Stimulated activated CD8-positive, alpha-beta memory T cell treated with anti-CD3 and anti-CD28 coated beads, Interleukin-4, amount 100 ng/mL, for 4 hours (primary cell): Measurements from ENCODE around the gene MBD3L4.
"Not testable (repeated sequence)": the region's sequence is repeated elsewhere in the genome, so short reads cannot be mapped to it uniquely, and the experiment has no call there.

Experiments
- DNase-seq, 2 donors: peaks; one replicate each; pipeline ENCODE4 v3.0.0-alpha.2; 2020; ENCODE audit warnings: low read depth in 2 of 2, low spot score in 1 of 2

Gene MBD3L4

GRCh38 chr19:7040079-7040478 lies at the start of gene MBD3L4:
Gene MBD3L4 (minus strand): TSS chr19:7040179. CDS start chr19:7040144, 35 bp downstream.
- DNase-seq, result not testable (repeated sequence)

GRCh38 chr19:7088999-7089398 lies 49.0 kb upstream of the MBD3L4 start:
- no peak for DNase-seq

GRCh38 chr19:7083076-7083956 lies 43.3 kb upstream of the MBD3L4 start:
- no peak for DNase-seq

- DNase-seq, result no peak
Observed at GRCh38 chr19:7078008-7078407, 38.0 kb upstream of the MBD3L4 start.

GRCh38 chr19:7076151-7076550 lies 36.2 kb upstream of the MBD3L4 start:
- DNase-seq, result no peak

- no peak for DNase-seq
Observed at GRCh38 chr19:7074705-7075282, 34.8 kb upstream of the MBD3L4 start.

- no peak for DNase-seq
Observed at GRCh38 chr19:7072541-7072940, 32.6 kb upstream of the MBD3L4 start.

GRCh38 chr19:7069904-7070226 lies 29.9 kb upstream of the MBD3L4 start:
- DNase-seq, result no peak

GRCh38 chr19:7069042-7069903 lies 29.3 kb upstream of the MBD3L4 start, which contains the start of gene ZNF557:
Gene ZNF557 (plus strand): TSS chr19:7069703. CDS start chr19:7075075, 5,372 bp downstream.
- peak; percentile 98 for DNase-seq

GRCh38 chr19:7068599-7068998 lies 28.6 kb upstream of the MBD3L4 start:
- no peak for DNase-seq

- DNase-seq, result no peak
Observed at GRCh38 chr19:7067716-7068115, 27.7 kb upstream of the MBD3L4 start.

GRCh38 chr19:7067122-7067521 lies 27.1 kb upstream of the MBD3L4 start:
- not testable (repeated sequence) for DNase-seq

- no peak for DNase-seq
Observed at GRCh38 chr19:7063764-7064418, 23.9 kb upstream of the MBD3L4 start.

- DNase-seq, result no peak
Observed at GRCh38 chr19:7063339-7063738, 23.4 kb upstream of the MBD3L4 start.

- DNase-seq, result not testable (repeated sequence)
Observed at GRCh38 chr19:7059977-7060376, 20.0 kb upstream of the MBD3L4 start.

GRCh38 chr19:7058576-7058975 lies 18.6 kb upstream of the MBD3L4 start, which contains the start of gene MBD3L3:
Gene MBD3L3 (minus strand): TSS chr19:7058676. CDS start chr19:7058605, 71 bp downstream.
- not testable (repeated sequence) for DNase-seq

GRCh38 chr19:7056371-7056770 lies 16.4 kb upstream of the MBD3L4 start:
- not testable (repeated sequence) for DNase-seq

GRCh38 chr19:7055679-7056078 lies 15.7 kb upstream of the MBD3L4 start:
- DNase-seq, result not testable (repeated sequence)

GRCh38 chr19:7054635-7055368 lies 14.8 kb upstream of the MBD3L4 start:
- not testable (repeated sequence) for DNase-seq

- not testable (repeated sequence) for DNase-seq
Observed at GRCh38 chr19:7052896-7053295, 12.9 kb upstream of the MBD3L4 start.
